Uterus (tissue), 4 donors: ENCODE results near the gene P3H2. TPM values are rescaled to one million over a fixed set of nuclear protein-coding genes. Genes with fewer than 3 reads are reported as not detected.

Experiments used
- DNase-seq, 2 donors: peaks; one replicate each; pipeline ENCODE4 v3.0.0-alpha.2; 2019 to 2020
- H3K27ac ChIP-seq, 2 donors: fragments of 200-600 bp; sonication (generic); 1 replicate in 1 of 2; 2 replicates in 1 of 2; pipeline ENCODE4 v1.5.1; 2016 to 2018
- H3K27me3 ChIP-seq, 2 donors: fragments of 200-600 bp; sonication (generic); one replicate each; pipeline ENCODE4 v1.5.1; 2018 to 2019; ENCODE audit warnings: control low read depth in 1 of 2
- H3K36me3 ChIP-seq, 2 donors: fragments of 200-600 bp; sonication (generic); one replicate each; pipeline ENCODE4 v1.5.1; 2019; ENCODE audit warnings: control low read depth in 1 of 2
- H3K4me1 ChIP-seq, 2 donors: fragments of 200-600 bp; sonication (generic); one replicate each; pipeline ENCODE4 v1.5.1; 2018 to 2019; ENCODE audit warnings: control low read depth in 1 of 2
- H3K4me3 ChIP-seq, 2 donors: fragments of 200-600 bp; sonication (generic); 1 replicate in 1 of 2; 2 replicates in 1 of 2; pipeline ENCODE4 v1.5.1; 2018 to 2019; ENCODE audit warnings: mild to moderate bottlenecking in 1 of 2
- H3K9me3 ChIP-seq, 2 donors: fragments of 200-600 bp; sonication (generic); one replicate each; pipeline ENCODE4 v1.5.1; 2019; ENCODE audit warnings: control low read depth in 1 of 2
- CTCF ChIP-seq, 4 experiments: fragments of 200-600 bp in 2 of 4; fragments of 450-650 bp in 2 of 4; sonication (generic) in 2 of 4; IDR thresholded peaks; one replicate each; pipeline ENCODE4 v1.5.1; 2016 to 2019; ENCODE audit warnings: antibody characterized with exemption in 4 of 4, mild to moderate bottlenecking in 2 of 4, moderate library complexity in 1 of 4
- POLR2A ChIP-seq, 2 donors: fragments of 450-650 bp; IDR thresholded peaks; one replicate each; pipeline ENCODE4 v1.6.1; 2016; ENCODE audit warnings: antibody characterized with exemption in 2 of 2, mild to moderate bottlenecking in 1 of 2, moderate library complexity in 1 of 2
- intact Hi-C: fragments of 100-400 bp; cut with DNase I; formaldehyde crosslinking; loops from one replicate; pipeline ENCODE4 v1.15.1; 2023; ENCODE audit warnings: low total_unique reads
- total RNA-seq, 4 donors: library from RNA; depleted of rRNA in 3 of 4; stranded (reverse); fragments of >200 nt in 3 of 4; gene quantifications; one replicate each; pipeline versions ENCODE4 v1.1.0 to v1.2.4, GENCODE V29; 2014 to 2023
- donor health status: DM: yes; HTN: yes; CAD: no.

The P3H2 gene
- total RNA-seq, 4 donors from 2014 or later = 12.6 to 441 (median 30.6) TPM

- Histone ChIP-seq H3K9me3 (no peaks in the 10 kb centered on the region), H3K27me3 (no peaks in the 10 kb centered on the region), H3K4me3 (no peak overlapping the region), H3K27ac (no peak overlapping the region), H3K36me3 (no peaks in the 10 kb centered on the region), H3K4me1 (no peaks in the 10 kb centered on the region)
- TF ChIP-seq POLR2A (IDR thresholded peaks at IDR 0.05) (no peak), CTCF (IDR thresholded peaks at IDR 0.05) (no peak)
- no peak for DNase-seq
- intact Hi-C loops = no loop called here
Observed at GRCh38 chr3:189954733-189955665, 165.7 kb downstream of the P3H2 start.

- TF ChIP-seq CTCF (IDR thresholded peaks at IDR 0.05) (no peak), POLR2A (IDR thresholded peaks at IDR 0.05) (no peak)
- no peak overlapping the region for H3K4me3 ChIP-seq
- intact Hi-C loops = no loop called here
- no peaks in the 10 kb centered on the region for H3K9me3 ChIP-seq
- no peaks in the 10 kb centered on the region for H3K36me3 ChIP-seq
- no peak for DNase-seq
- H3K27ac ChIP-seq = no peak overlapping the region
- no peaks in the 10 kb centered on the region for H3K4me1 ChIP-seq
- H3K27me3 ChIP-seq = no peaks in the 10 kb centered on the region
Observed at GRCh38 chr3:189953551-189953950, 167.1 kb downstream of the P3H2 start.

- TF ChIP-seq CTCF (IDR thresholded peaks at IDR 0.05) = no peak
- no peak for TF ChIP-seq POLR2A (IDR thresholded peaks at IDR 0.05)
- H3K27ac ChIP-seq = no peak overlapping the region
- intact Hi-C loops = no loop called here
Observed at GRCh38 chr3:189952272-189952671, 168.4 kb downstream of the P3H2 start.

GRCh38 chr3:189950258-189950657 lies 170.4 kb downstream of the P3H2 start:
- Histone ChIP-seq H3K4me1 (no peaks in the 10 kb centered on the region), H3K9me3 (no peaks in the 10 kb centered on the region), H3K27me3 (no peaks in the 10 kb centered on the region), H3K27ac (no peak overlapping the region), H3K36me3 (no peaks in the 10 kb centered on the region), H3K4me3 (no peak overlapping the region)
- no peak for DNase-seq
- no peak for TF ChIP-seq POLR2A (IDR thresholded peaks at IDR 0.05)
- no peak for TF ChIP-seq CTCF (IDR thresholded peaks at IDR 0.05)
- intact Hi-C loops = no loop called here

More at GRCh38 chr3:189952272-189952671, 168.4 kb downstream of the P3H2 start:
- Histone ChIP-seq H3K9me3 (no peaks in the 10 kb centered on the region), H3K4me3 (no peak overlapping the region), H3K4me1 (no peaks in the 10 kb centered on the region), H3K36me3 (no peaks in the 10 kb centered on the region), H3K27me3 (no peaks in the 10 kb centered on the region)
- no peak for DNase-seq

GRCh38 chr3:189949580-189949979 lies 171.1 kb downstream of the P3H2 start:
- H3K27me3 ChIP-seq = no peaks in the 10 kb centered on the region
- no peaks in the 10 kb centered on the region for H3K4me1 ChIP-seq
- intact Hi-C loops = no loop called here
- no peaks in the 10 kb centered on the region for H3K9me3 ChIP-seq
- H3K27ac ChIP-seq = no peak overlapping the region
- H3K4me3 ChIP-seq = no peak overlapping the region
- TF ChIP-seq CTCF (IDR thresholded peaks at IDR 0.05) (no peak), POLR2A (IDR thresholded peaks at IDR 0.05) (no peak)
- DNase-seq = no peak
- no peaks in the 10 kb centered on the region for H3K36me3 ChIP-seq
